H1 (cell line): Measurements from ENCODE around the gene TRPV6. TPM values are rescaled to one million over a fixed set of nuclear protein-coding genes. Genes with fewer than 3 reads are reported as not detected.

Experiments
- CTCF ChIA-PET: fragments of 300-600 bp; sonication (Branson Sonifier 250); formaldehyde crosslinking; loops from one replicate; lab custom pipeline; 2021; ENCODE audit not compliant: partially characterized antibody; lab: Charles Lee
- POLR2A ChIA-PET: fragments of 300-600 bp; sonication (Branson Sonifier 250); formaldehyde crosslinking; loops from one replicate; lab custom pipeline; 2021; ENCODE audit warnings: inconsistent platforms; ENCODE audit not compliant: partially characterized antibody; lab: Charles Lee
- DNase-seq, 2 experiments: peaks; one replicate each; pipeline versions ENCODE4 v3.0.0 to v3.0.0-alpha.2; 2010 to 2022; ENCODE audit warnings: low spot score in 2 of 2, low read depth in 1 of 2, mixed read lengths in 1 of 2
- FAIRE-seq: peaks from 2 replicates; lab custom pipeline; 2011; peaks lifted over from hg19 to GRCh38; lab: Jason Lieb, UNC
- H2AFZ ChIP-seq: 2 replicates; pipeline ENCODE4 v1.8.1; 2012; ENCODE audit warnings: low read length, inconsistent platforms
- H2AK5ac ChIP-seq: 2 replicates; pipeline ENCODE4 v1.6.1; 2013; ENCODE audit warnings: low read depth, low read length
- H2BK120ac ChIP-seq: replicated peaks from 2 replicates; pipeline ENCODE3; 2013; ENCODE audit warnings: low read depth, low read length, inconsistent platforms
- H2BK12ac ChIP-seq: 2 replicates; pipeline ENCODE4 v1.6.1; 2013; ENCODE audit warnings: low read depth, low read length
- H2BK15ac ChIP-seq: 2 replicates; pipeline ENCODE4 v1.6.1; 2013; ENCODE audit warnings: low read length
- H2BK20ac ChIP-seq: 2 replicates; pipeline ENCODE4 v1.6.1; 2013; ENCODE audit warnings: low read length
- H2BK5ac ChIP-seq: 2 replicates; pipeline ENCODE4 v1.6.1; 2013; ENCODE audit warnings: low read depth, low read length
- H3K14ac ChIP-seq: 2 replicates; pipeline ENCODE4 v1.6.1; 2013; ENCODE audit warnings: inconsistent platforms; ENCODE audit not compliant: insufficient read length
- H3K18ac ChIP-seq: 2 replicates; pipeline ENCODE4 v1.6.1; 2013; ENCODE audit warnings: low read length; ENCODE audit errors: extremely low read depth
- H3K23ac ChIP-seq: 2 replicates; pipeline ENCODE4 v1.6.1; 2013; ENCODE audit warnings: inconsistent platforms; ENCODE audit not compliant: insufficient read length
- H3K23me2 ChIP-seq: 2 replicates; pipeline ENCODE4 v1.6.1; 2013; ENCODE audit warnings: low read depth, low read length
- H3K27ac ChIP-seq: 2 replicates; pipeline ENCODE4 v1.6.1; 2011; ENCODE audit warnings: low read depth, low read length, inconsistent platforms
- H3K27me3 ChIP-seq, 4 experiments: replicated peaks in 1 of 4; 1 replicate in 1 of 4; 2 replicates in 3 of 4; pipeline versions ENCODE4 v1.6.1 to v1.8.1; 2011 to 2013; ENCODE audit warnings: low read length in 3 of 4, mild to moderate bottlenecking in 3 of 4, inconsistent platforms in 2 of 4, mixed read lengths in 2 of 4, moderate library complexity in 1 of 4; ENCODE audit not compliant: control insufficient read depth in 3 of 4, insufficient read depth in 3 of 4; ENCODE audit errors: extremely low read depth in 1 of 4
- H3K36me3 ChIP-seq, 4 experiments: 2 replicates each; pipeline versions ENCODE4 v1.6.1 to v1.8.1; 2011 to 2013; ENCODE audit warnings: mild to moderate bottlenecking in 4 of 4, low read length in 3 of 4, moderate library complexity in 2 of 4, control low read depth in 1 of 4, inconsistent platforms in 1 of 4; ENCODE audit not compliant: insufficient read depth in 4 of 4, control insufficient read depth in 2 of 4
- H3K4ac ChIP-seq: replicated peaks from 2 replicates; pipeline ENCODE3; 2013; ENCODE audit warnings: low read length, low read depth, mixed read lengths, inconsistent platforms; ENCODE audit not compliant: insufficient read length
- H3K4me1 ChIP-seq, 4 experiments: replicated peaks in 1 of 4; 1 replicate in 1 of 4; 2 replicates in 3 of 4; pipeline versions ENCODE4 v1.6.1 to v1.8.1; 2011 to 2013; ENCODE audit warnings: low read length in 3 of 4, inconsistent platforms in 2 of 4, mixed read lengths in 1 of 4; ENCODE audit not compliant: insufficient read depth in 4 of 4, control insufficient read depth in 3 of 4
- H3K4me2 ChIP-seq, 2 experiments: 2 replicates each; pipeline versions ENCODE4 v1.6.1 to v1.8.1; 2011 to 2013; ENCODE audit warnings: low read depth in 2 of 2, low read length in 2 of 2, control low read depth in 1 of 2, inconsistent platforms in 1 of 2, mild to moderate bottlenecking in 1 of 2; ENCODE audit not compliant: insufficient read depth in 1 of 2
- H3K4me3 ChIP-seq, 4 experiments: fragments of 200-600, 300-600 bp in 1 of 4; sonication (generic), shearing (Covaris generic), sonication (Bioruptor Twin) in 1 of 4; 2 replicates each; pipeline versions ENCODE4 v1.5.1 to v1.8.1; 2011 to 2016; ENCODE audit warnings: low read length in 4 of 4, low read depth in 3 of 4, control low read depth in 2 of 4, inconsistent platforms in 2 of 4, mild to moderate bottlenecking in 2 of 4, mixed read lengths in 1 of 4, moderate library complexity in 1 of 4; ENCODE audit not compliant: insufficient read depth in 2 of 4; ENCODE audit errors: extremely low read depth in 1 of 4
- H3K56ac ChIP-seq: replicated peaks from 2 replicates; pipeline ENCODE3; 2013; ENCODE audit warnings: low read depth, mild to moderate bottlenecking, mixed read lengths, low read length, inconsistent platforms; ENCODE audit not compliant: insufficient read length
- H3K79me1 ChIP-seq: 2 replicates; pipeline ENCODE4 v1.6.1; 2013; ENCODE audit warnings: low read depth, low read length, control low read depth
- H3K79me2 ChIP-seq, 2 experiments: 2 replicates each; pipeline versions ENCODE4 v1.6.1 to v1.8.1; 2012 to 2013; ENCODE audit warnings: low read length in 2 of 2, mild to moderate bottlenecking in 2 of 2, inconsistent platforms in 1 of 2; ENCODE audit not compliant: insufficient read depth in 2 of 2, control insufficient read depth in 1 of 2
- H3K9ac ChIP-seq, 4 experiments: replicated peaks in 1 of 4; 1 replicate in 1 of 4; 2 replicates in 3 of 4; pipeline versions ENCODE4 v1.6.1 to v1.8.1; 2011 to 2013; ENCODE audit warnings: low read depth in 3 of 4, low read length in 3 of 4, control low read depth in 2 of 4, mild to moderate bottlenecking in 2 of 4, moderate library complexity in 2 of 4, inconsistent platforms in 1 of 4; ENCODE audit errors: extremely low read depth in 1 of 4
- H3K9me3 ChIP-seq, 2 experiments: 2 replicates each; pipeline versions ENCODE4 v1.6.1 to v1.8.1; 2012 to 2013; ENCODE audit warnings: mild to moderate bottlenecking in 2 of 2, moderate library complexity in 2 of 2, control low read depth in 1 of 2, inconsistent platforms in 1 of 2, low read depth in 1 of 2, low read length in 1 of 2, mixed read lengths in 1 of 2; ENCODE audit not compliant: insufficient read depth in 2 of 2
- H4K20me1 ChIP-seq, 2 experiments: replicated peaks in 1 of 2; 2 replicates each; pipeline versions ENCODE3 to v1.8.1; 2011 to 2013; ENCODE audit warnings: inconsistent platforms in 2 of 2, low read length in 2 of 2, mild to moderate bottlenecking in 1 of 2; ENCODE audit not compliant: insufficient read depth in 2 of 2, control insufficient read depth in 1 of 2
- H4K5ac ChIP-seq: 2 replicates; pipeline ENCODE4 v1.6.1; 2013; ENCODE audit warnings: low read length, low read depth, mixed read lengths, inconsistent platforms; ENCODE audit not compliant: insufficient read length
- H4K8ac ChIP-seq: 2 replicates; pipeline ENCODE4 v1.8.0; 2013; ENCODE audit warnings: mild to moderate bottlenecking, moderate library complexity, low read length, inconsistent platforms; ENCODE audit not compliant: insufficient read depth; ENCODE audit errors: extremely low read depth
- H4K91ac ChIP-seq: replicated peaks from 2 replicates; pipeline ENCODE3; 2013; ENCODE audit warnings: low read length, mixed read lengths, inconsistent platforms; ENCODE audit not compliant: insufficient read length
- CBX5 ChIP-seq: fragments of 300-800, 300-1000 bp; sonication (generic); IDR thresholded peaks from 2 replicates; pipeline ENCODE4 v1.7.1; 2016; ENCODE audit warnings: antibody characterized with exemption, low read length, low read depth
- CEBPB ChIP-seq: IDR thresholded peaks from 2 replicates; pipeline ENCODE4 v1.6.1; 2012; ENCODE audit warnings: low read depth, low read length
- CHD1 ChIP-seq: IDR thresholded peaks from 2 replicates; pipeline ENCODE4 v1.6.1; 2012; ENCODE audit warnings: low read depth, low read length, improper control_type of control experiment
- KDM5A ChIP-seq: fragments of 200-600 bp; IDR thresholded peaks from 2 replicates; pipeline ENCODE4 v1.7.1; 2012; ENCODE audit warnings: mild to moderate bottlenecking, low read length, inconsistent platforms, mixed read lengths
- MAFK ChIP-seq: IDR thresholded peaks from 2 replicates; pipeline ENCODE4 v1.6.1; 2012; ENCODE audit warnings: low read depth, mild to moderate bottlenecking, improper control_type of control experiment, low read length
- NANOG ChIP-seq: IDR thresholded peaks from 2 replicates; pipeline ENCODE4 v1.6.1; 2011; ENCODE audit warnings: low read length, low read depth, mild to moderate bottlenecking, inconsistent platforms; ENCODE audit not compliant: insufficient read depth, poor library complexity, severe bottlenecking
- NRF1 ChIP-seq: IDR thresholded peaks from 2 replicates; pipeline ENCODE4 v1.6.1; 2011; ENCODE audit warnings: mild to moderate bottlenecking, low read depth, low read length, improper control_type of control experiment
- POLR2A ChIP-seq, 2 experiments: IDR thresholded peaks; 1 replicate in 1 of 2; 2 replicates in 1 of 2; pipeline ENCODE4 v1.6.1; 2011; ENCODE audit warnings: low read depth in 2 of 2, low read length in 2 of 2, mild to moderate bottlenecking in 2 of 2; ENCODE audit errors: control extremely low read depth in 1 of 2
- RXRA ChIP-seq: IDR thresholded peaks from 2 replicates; pipeline ENCODE4 v1.6.1; 2011; ENCODE audit warnings: low read depth, mild to moderate bottlenecking, low read length, moderate library complexity; ENCODE audit not compliant: insufficient read depth
- SP2 ChIP-seq: IDR thresholded peaks from 2 replicates; pipeline ENCODE4 v1.6.1; 2012; ENCODE audit warnings: mild to moderate bottlenecking, low read length, inconsistent platforms
- TAF7 ChIP-seq: optimal IDR thresholded peaks from 2 replicates; pipeline ENCODE3; 2011; ENCODE audit warnings: low read depth, mild to moderate bottlenecking, inconsistent platforms, low read length, moderate library complexity, borderline replicate concordance
- WGBS, 2 experiments: shearing (Covaris generic) in 1 of 2; methylation state at CpG; one replicate each; pipeline versions ENCODE4 v1.1.6 to v1.1.7; 2013 to 2015; ENCODE audit warnings: low lambda C conversion rate in 2 of 2, mixed read lengths in 2 of 2, inconsistent platforms in 1 of 2, low coverage in 1 of 2, missing lambda C conversion rate in 1 of 2; ENCODE audit not compliant: insufficient replicate concordance in 2 of 2, insufficient coverage in 1 of 2, insufficient read length in 1 of 2; ENCODE audit errors: extremely low coverage in 1 of 2, missing lambda C conversion rate in 1 of 2; 5-methylcytosine and 5-hydroxymethylcytosine counted together
- polyA plus RNA-seq, 7 experiments: library from polyadenylated mRNA; depleted of rRNA in 3 of 7; stranded (reverse) in 5 of 7; unstranded in 2 of 7; fragments of >200 nt in 5 of 7; fragments of 200-250 nt in 2 of 7; gene quantifications; 1 replicate in 5 of 7; 2 replicates in 1 of 7; 4 replicates in 1 of 7; pipeline versions ENCODE4 v1.2.1 to v1.2.3, GENCODE V29; 2011 to 2013; ENCODE audit warnings: missing spikeins in 2 of 7, mixed read lengths in 2 of 7
- total RNA-seq: library from RNA; stranded (reverse); fragmentation: NEBNext Ultra II Directional; extraction: Animal tissue kit (Norgen Biotek cat#: 25700); gene quantifications from 2 replicates; pipeline ENCODE4 v1.2.1, GENCODE V29; 2021

TRPV6 gene
- total and polyA plus RNA-seq, 2 of the 8 experiments (the other 6 are each of a cell fraction or from before 2014, with no cell fraction given): 0.52 to 1.1 TPM

GRCh38 chr7:142874409-142874808 lies 11.1 kb downstream of the TRPV6 start:
- TF ChIP-seq CHD1 (no peak), TAF7 (no peak), CBX5 (no peak), NANOG (no peak), RXRA (no peak), KDM5A (no peak), NRF1 (no peak), MAFK (no peak), SP2 (no peak), CEBPB (no peak), POLR2A (IDR thresholded peaks at IDR 0.05; ENCODE audit: control extremely low read depth in 1 of 2, low read depth in 2 of 2, low read length in 2 of 2) (no peak)
- Histone ChIP-seq H3K56ac (no peak overlapping the region), H2BK15ac (no peak overlapping the region), H3K79me2 (no peaks in the 10 kb centered on the region), H3K4me3 (no peak overlapping the region), H4K8ac (no peak overlapping the region), H2BK20ac (no peak overlapping the region), H3K18ac (no peak overlapping the region), H3K27ac (no peak overlapping the region), H4K20me1 (no peaks in the 10 kb centered on the region), H2BK12ac (no peak overlapping the region), H3K14ac (no peak overlapping the region), H2BK120ac (no peak overlapping the region), H3K23me2 (no peaks in the 10 kb centered on the region), H3K9ac (no peak overlapping the region), H3K36me3 (no peaks in the 10 kb centered on the region), H3K4me2 (no peak overlapping the region), H2AFZ (no peak overlapping the region), H3K23ac (no peak overlapping the region), H3K79me1 (no peaks in the 10 kb centered on the region; the same call in 1 of the 2 replicates), H3K27me3 (no peaks in the 10 kb centered on the region; a peak in 1 of 7 replicates), H3K4ac (no peak overlapping the region), H3K9me3 (no peaks in the 10 kb centered on the region), H2BK5ac (no peak overlapping the region), H4K5ac (no peak overlapping the region), H2AK5ac (no peak overlapping the region), H3K4me1 (no peaks in the 10 kb centered on the region; a peak in 1 of 7 replicates), H4K91ac (no peak overlapping the region)
- WGBS, 2 experiments: 84% methylated on average over 6 of the region's 7 CpGs; no CpG with 5 or more reads in 1 of the 2 experiments
- POLR2A ChIA-PET: no interaction called here
- CTCF ChIA-PET: interaction anchor here (0.9 to 13.9 kb wide), 12 partner anchors 12 to 351 kb away, joined by 3 to 332 read pairs (median 10); partner anchors contain the start of gene EPHB6
- DNase-seq (no peak), FAIRE-seq (no peak)
